Myocyte (in vitro differentiated cells): Measurements from ENCODE around the gene DUSP18. TPM values are rescaled to one million over a fixed set of nuclear protein-coding genes. Genes with fewer than 3 reads are reported as not detected.
A peak's percentile ranks its signal among the peaks of the same experiment; 100 is the strongest.
"Not testable (repeated sequence)": the region's sequence is repeated elsewhere in the genome, so short reads cannot be mapped to it uniquely, and the experiment has no call there.

ENCODE experiments used
- DNase-seq: peaks from one replicate; pipeline ENCODE4 v3.0.0-alpha.2; 2012; ENCODE audit warnings: low read depth
- total RNA-seq: library from RNA; depleted of rRNA; stranded (reverse); fragments of >200 nt; gene quantifications from 2 replicates; pipeline ENCODE4 v1.2.3, GENCODE V29; 2014

The DUSP18 gene
- total RNA-seq, 1 donor from 2014 or later: 4.7 TPM

GRCh38 chr22:30679895-30680690 lies 12.4 kb upstream of the DUSP18 start:
- DNase-seq: not testable (repeated sequence)

DNA sequence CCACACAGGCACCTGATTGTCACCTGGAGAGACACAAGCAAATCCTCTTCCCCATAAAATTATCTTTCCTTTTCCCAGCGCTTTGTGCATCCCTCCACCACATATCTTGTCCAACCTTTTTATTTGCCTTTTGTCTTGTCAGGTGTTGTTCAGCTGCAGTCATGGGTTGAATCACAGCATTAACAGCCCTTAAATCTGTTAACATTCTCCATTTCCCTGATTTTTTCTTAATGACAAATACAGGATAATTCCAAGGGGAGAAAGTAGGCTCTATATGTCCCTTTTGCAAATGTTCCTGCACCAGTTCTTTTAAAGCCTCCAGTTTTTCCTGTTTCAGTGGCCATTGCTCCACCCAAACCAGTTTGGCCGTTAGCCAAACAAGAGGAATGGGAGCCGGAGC lies 8.9 kb upstream of the DUSP18 start:
- not testable (repeated sequence) for DNase-seq

GRCh38 chr22:30675436-30675835 lies 7.8 kb upstream of the DUSP18 start:
- DNase-seq: peak; percentile 14

GRCh38 chr22:30674482-30674881 lies 6.8 kb upstream of the DUSP18 start:
- DNase-seq: no peak

GRCh38 chr22:30673136-30673535 lies 5.5 kb upstream of the DUSP18 start:
- peak; percentile 23 for DNase-seq

- DNase-seq: no peak
Observed at GRCh38 chr22:30671071-30671470, 3.4 kb upstream of the DUSP18 start.

DNA sequence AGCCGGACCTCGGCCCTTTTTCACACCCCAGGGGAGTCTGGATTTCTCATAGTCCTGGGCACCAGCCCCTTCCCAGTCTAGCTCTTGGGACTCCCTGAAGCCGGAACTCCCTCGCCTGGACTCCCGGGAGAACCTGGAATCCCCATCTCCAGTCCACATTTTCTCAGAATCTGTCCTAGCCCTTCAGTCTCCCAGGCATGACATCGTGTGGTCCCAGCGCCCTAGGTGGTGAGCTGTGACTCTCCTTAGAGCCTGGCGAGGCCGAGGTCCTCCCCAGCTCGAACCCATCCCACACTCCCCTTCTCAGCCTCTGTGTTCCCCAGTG lies 673 bp upstream of the DUSP18 start:
- DNase-seq: no peak

GRCh38 chr22:30667107-30667493 lies 575 bp downstream of the DUSP18 start:
- DNase-seq: peak; percentile 6

DNA sequence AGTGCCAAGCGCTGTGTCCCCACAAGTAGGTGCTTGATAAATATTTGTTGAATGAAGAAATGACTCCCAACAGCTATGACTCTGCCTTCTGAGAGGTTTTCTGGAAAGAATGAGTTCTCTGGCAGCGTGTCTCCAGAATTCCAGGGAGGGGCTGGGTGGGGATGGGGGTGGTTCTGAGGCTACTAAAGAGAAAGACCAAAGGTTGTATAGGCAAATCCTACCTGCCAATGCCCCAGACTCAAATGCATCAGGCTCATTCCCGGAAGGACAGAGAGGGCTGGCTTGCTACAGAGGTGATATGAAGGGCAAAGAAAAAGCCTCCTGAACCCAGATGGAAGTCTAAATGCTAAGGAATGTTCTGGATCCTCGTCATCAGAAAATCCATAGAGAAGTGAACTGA lies 1.9 kb downstream of the DUSP18 start:
- DNase-seq: no peak

DNA sequence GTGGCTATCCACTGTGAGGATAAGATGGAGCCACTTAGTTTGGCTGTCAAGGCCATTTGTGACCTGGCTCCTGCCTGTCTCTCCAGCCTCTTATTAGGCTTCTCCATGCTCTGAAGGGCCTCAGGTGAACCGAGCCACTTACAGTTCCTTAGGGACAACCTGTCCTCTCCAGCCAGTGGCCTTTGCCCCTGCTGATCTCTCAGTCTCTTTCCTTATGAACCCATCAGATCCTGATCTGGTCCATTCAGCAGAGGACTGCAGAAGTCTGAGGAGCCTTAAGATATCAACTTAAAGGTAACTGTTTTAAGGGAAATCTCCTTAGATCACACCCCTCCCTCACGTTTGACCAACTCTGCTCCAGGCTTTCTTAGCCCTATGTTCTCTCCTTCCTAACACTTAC lies 2.4 kb downstream of the DUSP18 start:
- DNase-seq: no peak

DNA sequence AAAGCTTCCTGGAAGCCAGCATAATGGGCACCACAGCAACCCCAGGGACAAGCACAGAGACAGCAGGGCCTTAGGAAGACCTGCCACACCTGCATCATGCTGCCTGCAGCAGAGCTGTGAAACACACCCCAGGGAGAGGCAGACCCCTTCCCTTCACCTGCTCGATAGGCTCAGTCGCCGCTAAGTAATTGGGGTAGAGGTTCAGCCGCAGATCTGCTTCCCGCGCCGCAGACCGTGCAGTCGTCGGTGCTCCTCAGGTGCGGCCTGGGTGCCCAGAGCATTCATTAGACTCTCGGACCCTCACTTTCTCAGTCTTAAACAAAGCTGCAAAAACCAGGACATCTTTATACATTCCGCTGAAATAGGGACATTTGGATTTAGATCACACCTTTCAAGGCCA lies 2.9 kb downstream of the DUSP18 start:
- DNase-seq: no peak

- DNase-seq: no peak
Observed at GRCh38 chr22:30662040-30662439, 5.6 kb downstream of the DUSP18 start.

DNA sequence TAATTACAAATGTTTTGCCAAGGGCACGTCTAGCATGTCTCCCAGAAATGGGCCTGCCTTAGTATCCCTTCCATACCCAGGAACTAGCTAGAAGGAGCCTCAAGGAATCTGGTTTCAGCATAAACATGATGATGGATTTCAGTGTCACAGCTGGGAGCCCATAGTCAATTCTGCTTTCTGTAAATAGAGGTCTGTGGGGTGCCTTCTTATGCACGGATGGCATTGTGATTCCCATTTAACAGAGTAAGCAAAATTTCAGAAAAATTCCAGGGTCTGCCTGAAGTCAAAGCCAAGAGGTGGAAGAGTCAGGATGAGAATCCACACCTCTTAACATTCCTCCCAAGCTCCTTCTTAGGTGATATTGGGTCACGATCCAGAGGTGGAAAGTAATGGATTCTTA lies 12.1 kb downstream of the DUSP18 start:
- no peak for DNase-seq

GRCh38 chr22:30654361-30654760 lies 13.3 kb downstream of the DUSP18 start:
- DNase-seq: no peak

DNA sequence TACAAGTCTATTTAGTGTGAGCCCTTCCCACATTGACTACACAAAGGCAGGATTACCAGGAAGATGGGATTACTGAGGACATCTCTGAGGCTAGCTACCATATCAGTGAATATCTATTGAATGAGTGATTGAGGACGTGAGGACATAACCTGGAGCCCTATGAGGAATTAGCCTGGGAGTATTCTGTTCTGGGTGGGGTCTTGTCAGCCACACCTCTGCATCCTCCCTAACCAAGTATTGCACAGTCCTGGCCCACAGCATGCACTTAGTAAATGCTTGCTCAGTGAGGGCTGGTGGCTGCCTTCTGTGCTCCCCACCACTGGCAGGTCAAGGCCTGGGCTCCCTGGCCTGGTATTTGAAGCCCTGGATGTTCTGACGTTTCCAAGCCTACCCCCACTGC lies 14.8 kb downstream of the DUSP18 start:
- no peak for DNase-seq

DNA sequence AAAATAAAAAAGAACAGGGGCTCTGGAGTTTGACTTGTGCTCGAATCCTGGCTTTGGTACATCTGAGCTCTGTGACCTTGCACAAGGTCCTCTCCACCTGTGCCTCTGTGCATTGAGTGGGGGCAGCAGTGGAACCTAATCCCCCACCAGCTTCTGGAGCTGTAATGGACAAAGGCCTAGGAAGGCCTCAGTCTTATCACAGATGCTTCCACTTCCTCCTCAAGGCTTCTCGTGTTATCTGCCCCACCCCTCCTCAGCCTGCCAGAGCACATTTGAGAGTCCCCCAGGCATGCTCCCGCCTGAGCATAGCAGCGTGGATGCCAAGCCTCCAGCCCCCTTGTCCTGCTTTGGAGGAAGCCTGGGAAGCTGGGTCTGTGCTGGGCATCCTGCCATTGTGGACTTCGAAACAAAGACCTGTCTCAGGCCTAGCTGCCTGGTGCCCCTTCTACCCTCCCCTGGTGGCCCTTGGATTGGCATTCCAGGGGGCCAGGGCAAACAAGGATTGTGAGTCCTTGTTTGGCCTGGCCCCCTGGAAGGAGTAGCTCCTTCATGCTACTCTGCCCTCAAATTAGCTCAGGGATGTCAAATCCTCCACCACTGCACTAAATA lies 17.1 kb downstream of the DUSP18 start:
- no peak for DNase-seq

- peak; percentile 70 for DNase-seq
Observed at GRCh38 chr22:30649430-30650007, 18.2 kb downstream of the DUSP18 start.

- no peak for DNase-seq
Observed at GRCh38 chr22:30648825-30649224, 18.9 kb downstream of the DUSP18 start.

DNA sequence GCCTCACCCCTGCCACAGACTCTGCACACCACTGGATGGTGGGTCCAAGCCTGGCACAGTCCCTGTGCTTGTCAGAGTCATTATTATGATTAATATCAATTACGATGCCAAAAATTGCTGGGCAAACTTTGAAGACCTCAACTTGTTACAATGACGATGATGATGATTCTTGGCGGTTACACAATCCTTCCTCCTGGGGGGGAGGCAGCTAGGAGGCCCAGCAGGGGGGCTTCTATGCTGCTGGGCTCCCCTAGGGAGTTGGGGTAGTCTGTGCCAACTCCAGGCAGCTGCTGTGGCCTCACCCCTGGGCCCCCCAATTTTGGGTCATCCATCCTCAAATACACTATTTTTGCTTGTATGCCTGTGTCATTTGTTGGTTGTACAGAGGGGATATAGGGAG lies 20.1 kb downstream of the DUSP18 start:
- no peak for DNase-seq

DNA sequence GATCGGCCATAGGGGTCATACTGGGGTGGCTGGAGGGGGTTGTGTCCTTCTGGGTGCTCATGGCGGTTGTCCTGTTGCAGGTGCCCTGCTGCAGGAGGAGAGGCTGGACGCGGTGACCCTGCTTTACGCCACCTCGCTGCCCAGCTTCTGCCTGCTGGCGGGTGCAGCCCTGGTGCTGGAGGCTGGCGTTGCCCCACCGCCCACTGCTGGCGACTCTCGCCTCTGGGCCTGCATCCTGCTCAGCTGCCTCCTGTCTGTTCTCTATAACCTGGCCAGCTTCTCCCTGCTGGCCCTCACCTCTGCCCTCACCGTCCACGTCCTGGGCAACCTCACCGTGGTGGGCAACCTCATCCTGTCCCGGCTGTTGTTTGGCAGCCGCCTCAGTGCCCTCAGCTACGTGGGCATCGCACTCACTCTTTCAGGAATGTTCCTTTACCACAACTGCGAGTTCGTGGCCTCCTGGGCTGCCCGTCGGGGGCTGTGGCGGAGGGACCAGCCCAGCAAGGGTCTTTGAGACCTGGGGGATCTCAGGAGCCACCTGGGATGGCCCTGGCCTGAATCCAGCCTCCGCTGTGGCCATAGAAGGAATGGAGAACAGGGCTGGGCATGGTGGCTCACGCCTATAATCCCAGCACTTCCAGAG lies 21.0 kb downstream of the DUSP18 start:
- no peak for DNase-seq

GRCh38 chr22:30643055-30643875 lies 24.4 kb downstream of the DUSP18 start:
- DNase-seq: peak; percentile 62
